Memory B cell (primary cell): ENCODE results near the gene CCDC195.

Experiments
- ATAC-seq: fragments of 150-1000 bp; cut with Tn5 transposase; 2 replicates; pipeline ENCODE4 v1.10.0; 2021; ENCODE audit warnings: low read depth, mild to moderate bottlenecking, moderate library complexity
- DNase-seq, 2 donors: peaks; one replicate each; pipeline ENCODE4 v3.0.0; 2022; ENCODE audit warnings: low spot score in 2 of 2
- H3K27ac Mint-ChIP-seq: one replicate; pipeline ENCODE4 v1.8.0; 2022; ENCODE audit warnings: mild to moderate bottlenecking, moderate library complexity, mixed read lengths
- H3K27me3 Mint-ChIP-seq: one replicate; pipeline ENCODE4 v1.8.0; 2022; ENCODE audit warnings: mixed read lengths
- H3K36me3 Mint-ChIP-seq: one replicate; pipeline ENCODE4 v1.8.0; 2022; ENCODE audit warnings: mild to moderate bottlenecking, mixed read lengths
- H3K4me1 Mint-ChIP-seq: one replicate; pipeline ENCODE4 v1.8.0; 2022; ENCODE audit warnings: mixed read lengths
- H3K4me3 Mint-ChIP-seq: one replicate; pipeline ENCODE4 v1.8.0; 2022; ENCODE audit warnings: mild to moderate bottlenecking, moderate library complexity, mixed read lengths
- H3K9me3 Mint-ChIP-seq: one replicate; pipeline ENCODE4 v1.8.0; 2022; ENCODE audit warnings: mixed read lengths

Gene CCDC195

GRCh38 chr2:224722770-224723169 is 6.6 kb upstream of the CCDC195 start:
- H3K27me3 Mint-ChIP-seq = no peaks in the 10 kb centered on the region
- no peaks in the 10 kb centered on the region for H3K36me3 Mint-ChIP-seq
- H3K4me1 Mint-ChIP-seq = no peaks in the 10 kb centered on the region
- ATAC-seq = no peak
- no peak overlapping the region for H3K27ac Mint-ChIP-seq
- H3K9me3 Mint-ChIP-seq = peaks cover 2% of the 10 kb centered on the region
- H3K4me3 Mint-ChIP-seq = no peak overlapping the region
- DNase-seq = no peak

GRCh38 chr2:224722250-224722649 is 6.1 kb upstream of the CCDC195 start:
- ATAC-seq (no peak), DNase-seq (no peak)
- Mint-ChIP-seq H3K27me3 (no peaks in the 10 kb centered on the region), H3K9me3 (no peaks in the 10 kb centered on the region), H3K27ac (no peak overlapping the region), H3K36me3 (no peaks in the 10 kb centered on the region), H3K4me3 (no peak overlapping the region), H3K4me1 (no peaks in the 10 kb centered on the region)

DNA sequence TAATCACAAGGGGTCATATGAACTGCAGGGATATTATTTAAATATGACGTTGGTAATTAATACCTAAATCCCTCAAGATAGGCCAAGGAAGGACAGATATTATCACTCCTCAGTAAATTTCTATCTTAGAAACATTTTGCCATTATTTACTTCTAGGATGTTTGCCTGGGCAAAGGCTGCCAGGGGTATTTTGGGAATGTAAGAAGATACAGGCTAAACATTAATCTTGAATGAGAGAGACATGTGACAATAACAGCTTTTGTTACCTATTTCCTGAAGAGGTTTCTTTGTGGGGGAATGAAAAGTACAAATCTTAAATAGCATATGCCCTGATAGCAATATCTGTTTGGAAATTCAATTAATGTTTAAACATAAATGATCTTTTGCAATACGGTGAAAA is 756 bp upstream of the CCDC195 start:
- Mint-ChIP-seq H3K4me3 (no peak overlapping the region), H3K4me1 (no peaks in the 10 kb centered on the region), H3K36me3 (no peaks in the 10 kb centered on the region), H3K27me3 (no peaks in the 10 kb centered on the region), H3K9me3 (peaks cover 5% of the 10 kb centered on the region), H3K27ac (no peak overlapping the region)
- ATAC-seq (no peak), DNase-seq (no peak)

DNA sequence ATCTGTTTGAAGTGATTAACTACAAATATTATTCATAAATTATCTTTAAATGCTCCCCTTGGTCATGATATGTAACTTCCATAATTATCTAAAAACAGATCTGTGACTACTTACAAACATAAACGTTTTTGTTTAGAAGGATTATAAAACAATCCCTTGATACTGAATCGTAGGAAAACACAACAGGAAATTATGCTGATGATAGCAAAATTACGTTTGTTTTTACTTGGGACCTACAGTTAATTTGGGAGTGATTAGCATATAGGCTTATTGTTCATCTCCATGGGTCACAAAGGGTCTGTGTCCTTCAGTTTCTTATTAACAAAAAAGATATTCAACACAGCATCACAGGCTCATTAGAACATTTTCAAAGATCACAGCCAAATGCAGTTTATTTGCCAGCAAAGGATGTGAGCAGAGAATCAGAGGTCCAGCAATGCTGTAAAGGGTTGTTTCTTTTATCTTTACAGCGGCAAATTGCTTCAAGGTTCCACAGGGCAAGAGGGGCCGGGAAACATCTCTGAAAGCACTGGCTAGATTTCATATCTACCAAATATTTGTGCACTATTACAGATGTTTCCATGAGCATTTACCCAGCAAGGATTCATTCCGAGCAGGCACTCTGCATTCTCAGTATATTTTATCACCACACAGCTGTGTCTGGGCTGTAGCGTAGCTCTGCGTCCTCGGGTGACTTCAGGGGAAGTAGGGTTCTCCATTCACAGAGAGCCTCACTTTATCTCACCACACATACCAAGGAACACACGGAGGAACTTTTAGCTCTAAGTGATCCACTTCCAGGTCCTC is 4.1 kb downstream of the CCDC195 start:
- Mint-ChIP-seq H3K9me3 (peaks cover 5% of the 10 kb centered on the region), H3K27me3 (peaks cover 2% of the 10 kb centered on the region), H3K36me3 (no peaks in the 10 kb centered on the region), H3K4me3 (no peak overlapping the region), H3K4me1 (no peaks in the 10 kb centered on the region), H3K27ac (no peak overlapping the region)
- no peak for DNase-seq
- ATAC-seq = no peak

GRCh38 chr2:224711381-224711780 is 4.8 kb downstream of the CCDC195 start:
- Mint-ChIP-seq H3K9me3 (peaks cover 5% of the 10 kb centered on the region), H3K27ac (no peak overlapping the region), H3K4me3 (no peak overlapping the region), H3K36me3 (no peaks in the 10 kb centered on the region), H3K4me1 (no peaks in the 10 kb centered on the region), H3K27me3 (peaks cover 2% of the 10 kb centered on the region)
- DNase-seq (no peak), ATAC-seq (no peak)

GRCh38 chr2:224709301-224709700 is 6.9 kb downstream of the CCDC195 start:
- H3K27me3 Mint-ChIP-seq = peaks cover 2% of the 10 kb centered on the region
- ATAC-seq = no peak
- no peaks in the 10 kb centered on the region for H3K4me1 Mint-ChIP-seq
- H3K9me3 Mint-ChIP-seq = peaks cover 5% of the 10 kb centered on the region
- H3K4me3 Mint-ChIP-seq = no peak overlapping the region
- H3K36me3 Mint-ChIP-seq = no peaks in the 10 kb centered on the region
- no peak for DNase-seq
- H3K27ac Mint-ChIP-seq = no peak overlapping the region

DNA sequence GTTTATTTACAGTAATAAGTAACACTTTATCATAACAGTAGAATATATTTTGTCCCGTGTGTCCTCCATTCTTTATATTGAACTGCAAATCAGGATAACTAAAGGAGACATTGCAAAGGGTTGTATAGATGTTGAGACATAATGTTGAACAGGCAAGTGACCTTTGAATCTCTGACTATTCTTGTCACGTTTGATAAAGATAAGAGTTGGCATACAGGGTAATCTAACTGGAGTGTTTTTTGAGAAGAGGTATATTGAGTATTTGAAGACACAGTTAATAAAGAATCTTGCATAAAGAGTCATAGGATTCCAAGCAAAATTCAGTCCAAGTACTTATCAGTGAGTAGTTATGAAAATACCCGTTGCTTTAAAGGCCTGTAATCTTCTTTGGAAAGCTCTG is 21.7 kb downstream of the CCDC195 start:
- H3K27me3 Mint-ChIP-seq = no peaks in the 10 kb centered on the region
- no peak overlapping the region for H3K27ac Mint-ChIP-seq
- H3K9me3 Mint-ChIP-seq = peaks cover 2% of the 10 kb centered on the region
- no peaks in the 10 kb centered on the region for H3K4me1 Mint-ChIP-seq
- DNase-seq (no peak), ATAC-seq (no peak)
- H3K4me3 Mint-ChIP-seq = no peak overlapping the region
- no peaks in the 10 kb centered on the region for H3K36me3 Mint-ChIP-seq

DNA sequence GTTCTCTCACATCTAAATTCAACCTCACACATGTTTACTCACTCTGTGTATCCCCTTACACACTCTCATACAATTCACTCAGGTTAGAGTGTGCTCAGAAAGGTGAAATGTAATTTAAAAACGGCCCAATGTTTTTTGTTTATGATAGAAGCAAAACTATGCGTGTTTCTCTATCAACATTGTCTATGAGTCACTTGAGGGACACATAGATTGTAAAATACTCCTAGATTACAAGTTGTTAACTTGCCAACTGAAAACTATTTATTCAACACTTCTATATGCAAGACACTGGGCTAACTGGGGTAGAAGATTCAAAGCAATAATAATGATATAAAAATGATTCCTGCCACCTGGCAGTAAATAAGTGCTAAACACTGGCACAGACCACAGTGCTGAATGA is 24.6 kb downstream of the CCDC195 start:
- Mint-ChIP-seq H3K36me3 (no peaks in the 10 kb centered on the region), H3K4me3 (no peak overlapping the region), H3K27me3 (no peaks in the 10 kb centered on the region), H3K9me3 (peaks cover 2% of the 10 kb centered on the region), H3K27ac (no peak overlapping the region), H3K4me1 (no peaks in the 10 kb centered on the region)
- DNase-seq = no peak
- no peak for ATAC-seq

DNA sequence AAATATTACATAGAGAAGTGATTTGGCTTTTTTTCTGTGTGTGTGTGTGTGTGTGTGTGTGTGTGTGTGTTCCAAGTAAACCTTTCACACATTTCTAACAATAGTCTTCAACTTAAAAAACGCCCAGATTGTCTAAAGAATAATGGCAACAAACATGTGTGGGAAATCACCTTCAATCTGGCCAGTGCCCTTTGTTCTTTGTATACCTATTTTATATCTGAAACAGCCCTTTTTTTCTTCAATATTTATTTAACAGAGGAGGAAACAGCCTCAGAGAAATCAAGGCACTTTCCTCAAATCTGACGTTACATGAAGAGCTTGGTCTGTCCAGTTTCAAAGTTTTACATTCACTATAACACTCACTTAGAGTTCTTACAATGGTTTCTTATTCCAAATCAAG is 25.3 kb downstream of the CCDC195 start:
- Mint-ChIP-seq H3K9me3 (peaks cover 2% of the 10 kb centered on the region), H3K36me3 (no peaks in the 10 kb centered on the region), H3K27ac (no peak overlapping the region), H3K4me3 (no peak overlapping the region), H3K27me3 (no peaks in the 10 kb centered on the region), H3K4me1 (no peaks in the 10 kb centered on the region)
- ATAC-seq (no peak), DNase-seq (no peak)

GRCh38 chr2:224689539-224689938 is 26.6 kb downstream of the CCDC195 start:
- ATAC-seq (no peak), DNase-seq (no peak)
- no peak overlapping the region for H3K4me3 Mint-ChIP-seq
- no peaks in the 10 kb centered on the region for H3K4me1 Mint-ChIP-seq
- H3K27me3 Mint-ChIP-seq = no peaks in the 10 kb centered on the region
- H3K9me3 Mint-ChIP-seq = peaks cover 2% of the 10 kb centered on the region
- no peaks in the 10 kb centered on the region for H3K36me3 Mint-ChIP-seq
- no peak overlapping the region for H3K27ac Mint-ChIP-seq

DNA sequence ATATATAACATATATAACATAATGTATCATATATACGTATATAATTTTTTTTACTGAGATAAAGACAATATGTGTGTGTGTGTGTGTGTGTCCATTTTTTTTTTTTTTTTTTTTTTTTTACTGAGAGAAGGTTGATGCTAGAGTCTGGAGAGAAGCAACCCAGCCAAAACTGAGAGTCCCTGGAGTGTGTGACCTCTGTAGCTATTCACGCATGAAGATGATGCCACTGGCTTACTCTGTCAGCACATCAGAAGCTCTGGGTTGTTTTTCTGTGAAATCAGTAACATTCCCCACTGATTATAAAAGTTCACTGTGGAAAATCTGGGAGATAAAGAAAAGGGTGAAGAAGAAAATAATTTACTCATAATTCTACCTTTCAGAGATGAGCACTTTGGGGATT is 27.2 kb downstream of the CCDC195 start:
- Mint-ChIP-seq H3K4me1 (no peaks in the 10 kb centered on the region), H3K36me3 (no peaks in the 10 kb centered on the region), H3K9me3 (peaks cover 2% of the 10 kb centered on the region), H3K4me3 (no peak overlapping the region), H3K27me3 (no peaks in the 10 kb centered on the region), H3K27ac (no peak overlapping the region)
- DNase-seq (no peak), ATAC-seq (no peak)

- ATAC-seq (no peak), DNase-seq (no peak)
- Mint-ChIP-seq H3K36me3 (no peaks in the 10 kb centered on the region), H3K27ac (no peak overlapping the region), H3K9me3 (no peaks in the 10 kb centered on the region), H3K4me3 (no peak overlapping the region), H3K4me1 (no peaks in the 10 kb centered on the region), H3K27me3 (no peaks in the 10 kb centered on the region)
Observed at GRCh38 chr2:224687156-224687555, 29.0 kb downstream of the CCDC195 start.

DNA sequence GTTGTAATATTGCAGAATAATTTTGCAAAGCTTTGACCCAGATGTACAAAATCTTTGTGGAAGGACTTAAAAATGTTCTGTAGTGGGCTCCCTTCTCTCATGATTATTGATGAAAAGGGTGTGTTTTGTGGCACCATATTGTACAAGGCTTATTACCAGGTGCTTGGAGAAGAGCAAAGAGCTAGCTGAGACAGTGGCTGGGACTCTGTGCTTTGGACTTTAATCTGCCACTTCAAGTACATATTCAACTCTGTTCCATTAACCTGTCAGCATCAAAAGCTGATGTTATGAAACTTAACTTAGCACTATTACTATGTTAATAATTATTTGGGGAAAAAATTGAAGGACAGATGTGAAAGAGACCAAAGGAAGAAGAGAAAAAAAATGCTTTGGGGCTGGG is 31.0 kb downstream of the CCDC195 start:
- no peak overlapping the region for H3K4me3 Mint-ChIP-seq
- DNase-seq (no peak), ATAC-seq (no peak)
- no peaks in the 10 kb centered on the region for H3K36me3 Mint-ChIP-seq
- H3K9me3 Mint-ChIP-seq = no peaks in the 10 kb centered on the region
- no peaks in the 10 kb centered on the region for H3K4me1 Mint-ChIP-seq
- no peaks in the 10 kb centered on the region for H3K27me3 Mint-ChIP-seq
- no peak overlapping the region for H3K27ac Mint-ChIP-seq

DNA sequence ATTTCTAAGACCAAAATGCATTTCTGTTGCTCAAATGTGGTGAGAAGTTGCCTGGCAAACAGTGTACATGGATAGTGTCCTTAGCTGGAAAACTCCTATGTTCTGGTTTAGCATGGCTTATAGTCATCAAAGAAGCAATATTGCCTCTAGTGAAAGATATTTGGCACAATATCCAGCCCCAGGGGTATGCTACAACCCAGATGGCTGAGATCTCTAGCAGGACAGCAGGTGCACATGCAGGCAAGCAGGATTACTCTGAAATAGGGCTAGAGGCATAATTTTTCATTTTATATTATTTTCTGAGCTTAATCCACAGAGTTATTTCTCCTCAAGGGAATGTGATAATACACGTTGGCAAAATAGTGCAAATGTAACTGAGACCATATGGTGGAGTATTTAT is 34.0 kb downstream of the CCDC195 start:
- H3K9me3 Mint-ChIP-seq = no peaks in the 10 kb centered on the region
- DNase-seq = no peak
- no peaks in the 10 kb centered on the region for H3K27me3 Mint-ChIP-seq
- no peaks in the 10 kb centered on the region for H3K36me3 Mint-ChIP-seq
- no peak overlapping the region for H3K27ac Mint-ChIP-seq
- no peak for ATAC-seq
- no peaks in the 10 kb centered on the region for H3K4me1 Mint-ChIP-seq
- no peak overlapping the region for H3K4me3 Mint-ChIP-seq

DNA sequence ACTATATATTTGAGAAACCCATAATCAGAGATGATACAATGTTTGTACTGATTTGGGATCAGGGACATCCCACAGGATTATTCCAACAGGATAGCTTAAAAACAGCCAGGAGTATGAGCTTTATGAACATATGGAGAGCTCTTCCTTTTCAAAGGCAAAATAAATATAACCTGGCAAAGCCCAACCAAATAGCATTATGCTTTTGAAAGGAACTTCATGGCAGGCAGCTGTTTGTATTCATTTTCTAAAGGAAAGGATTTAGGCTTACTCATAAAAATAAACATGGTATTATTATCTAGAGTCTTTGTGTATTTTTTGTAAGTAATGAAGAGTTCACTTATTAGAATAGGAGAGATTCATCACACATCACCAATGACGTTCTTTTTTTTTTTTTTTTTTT is 44.4 kb downstream of the CCDC195 start:
- H3K4me3 Mint-ChIP-seq = no peak overlapping the region
- ATAC-seq (no peak), DNase-seq (no peak)
- peaks cover 13% of the 10 kb centered on the region for H3K4me1 Mint-ChIP-seq
- H3K27ac Mint-ChIP-seq = no peak overlapping the region
- no peaks in the 10 kb centered on the region for H3K27me3 Mint-ChIP-seq
- peaks cover 1% of the 10 kb centered on the region for H3K9me3 Mint-ChIP-seq
- H3K36me3 Mint-ChIP-seq = peaks cover 1% of the 10 kb centered on the region
